ENCODE measurements around the gene IZUMO1R. TPM values are rescaled to one million over a fixed set of nuclear protein-coding genes. Genes with fewer than 3 reads are reported as not detected.

IZUMO1R gene
- total RNA-seq (2022; extraction: Qiagen RNA extraction; ENCODE audit: low read depth) = not detected in 5 replicates

DNA sequence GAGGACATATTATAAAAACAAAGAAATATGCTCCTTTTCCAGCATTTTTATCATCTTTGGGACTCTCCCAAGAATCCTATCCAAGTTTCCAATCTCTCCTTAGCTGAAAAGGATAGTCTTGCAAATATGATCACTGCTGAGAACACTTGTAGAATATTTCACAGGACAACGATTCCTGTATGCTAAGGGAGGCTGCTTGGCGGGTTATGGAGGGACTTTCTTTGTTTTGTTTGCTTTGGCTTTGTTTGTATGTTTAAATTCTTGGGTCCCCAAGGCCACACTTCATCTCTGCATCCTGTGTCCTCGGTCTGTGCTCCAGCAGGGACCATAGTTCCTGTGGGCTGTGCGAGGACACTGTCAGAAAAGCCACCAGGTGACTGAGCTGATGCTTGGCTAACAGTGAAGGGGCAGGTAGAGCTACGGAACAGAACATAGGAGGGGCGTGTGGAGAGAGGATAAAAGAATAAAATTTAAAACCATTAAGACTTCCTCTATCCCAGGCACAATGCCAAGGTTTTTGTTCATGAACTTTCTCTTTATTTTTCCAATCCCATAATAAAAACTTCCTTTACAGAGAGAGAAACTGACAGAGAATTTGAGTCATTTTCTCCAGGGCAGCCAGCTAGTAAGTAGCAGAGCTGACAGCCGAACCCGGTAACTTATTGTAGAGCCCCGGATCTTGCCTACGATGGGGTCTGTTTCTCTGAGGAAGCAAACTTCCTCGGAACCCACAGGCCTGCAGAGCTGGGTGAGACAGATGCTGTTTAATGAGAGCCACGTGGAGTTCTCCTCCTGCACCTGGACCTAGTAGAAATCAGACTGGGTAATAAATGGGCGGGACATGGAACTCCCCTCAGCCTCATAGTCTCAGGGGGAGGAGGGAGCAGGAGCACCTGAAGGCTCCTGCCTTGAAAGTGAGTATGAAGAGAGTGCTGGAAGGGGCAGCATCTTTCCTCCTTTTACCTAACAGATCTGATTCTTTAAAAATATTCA, at the start of gene IZUMO1R:
Gene IZUMO1R (plus strand): TSS at position 615 of the 993 bp plus-strand sequence. CDS start 1,057 bp downstream, outside the sequence.

Other genes starting within 250 kb of the IZUMO1R start
- gene PANX1, start 175.7 kb upstream of the IZUMO1R start, total RNA-seq (2022; extraction: Qiagen RNA extraction; ENCODE audit: low read depth) = 20.1 to 24.6 TPM (median 21.2 TPM) in 5 replicates
- gene GPR83, start 96.8 kb downstream of the IZUMO1R start, total RNA-seq (2022; extraction: Qiagen RNA extraction; ENCODE audit: low read depth) = 0.03 to 0.16 TPM (median 0.07 TPM) in 5 replicates
- 14.1 to 19.1 TPM (median 16.5 TPM) in 5 replicates for gene MRE11, start 189.3 kb downstream of the IZUMO1R start, total RNA-seq (2022; extraction: Qiagen RNA extraction; ENCODE audit: low read depth)
- gene ANKRD49, start 189.4 kb downstream of the IZUMO1R start, total RNA-seq (2022; extraction: Qiagen RNA extraction; ENCODE audit: low read depth) = 5.6 to 8.0 TPM (median 6.8 TPM) in 5 replicates
- not detected in 5 replicates for gene C11orf97, start 207.9 kb downstream of the IZUMO1R start, total RNA-seq (2022; extraction: Qiagen RNA extraction; ENCODE audit: low read depth)
- 2.3 to 2.9 TPM (median 2.7 TPM) in 5 replicates for gene FUT4, start 239.3 kb downstream of the IZUMO1R start, total RNA-seq (2022; extraction: Qiagen RNA extraction; ENCODE audit: low read depth)

Data from A549 treated with DMSO at 1 μM for 4 hours (cell line).